IPS DF 6.9 (cell line): ENCODE results near the gene C20orf144.

Experiments
- DNase-seq: peaks from one replicate; pipeline ENCODE4 v3.0.0-alpha.2; 2013; ENCODE audit warnings: low read depth, low spot score
- H3K27ac ChIP-seq: one replicate; pipeline ENCODE4 v1.5.1; 2013; ENCODE audit warnings: low read length, control low read depth
- H3K27me3 ChIP-seq: 2 replicates; pipeline ENCODE4 v1.6.1; 2013; ENCODE audit warnings: mild to moderate bottlenecking, low read length; ENCODE audit not compliant: control insufficient read depth, insufficient read depth
- H3K36me3 ChIP-seq: 2 replicates; pipeline ENCODE4 v1.6.1; 2013; ENCODE audit warnings: low read length; ENCODE audit not compliant: control insufficient read depth, insufficient read depth
- H3K4me1 ChIP-seq: 2 replicates; pipeline ENCODE4 v1.6.1; 2013; ENCODE audit warnings: low read length; ENCODE audit not compliant: control insufficient read depth, insufficient read depth
- H3K4me3 ChIP-seq: 2 replicates; pipeline ENCODE4 v1.5.1; 2013; ENCODE audit warnings: mild to moderate bottlenecking, low read length
- H3K9me3 ChIP-seq: 2 replicates; pipeline ENCODE4 v1.6.1; 2013; ENCODE audit warnings: low read length, inconsistent platforms; ENCODE audit not compliant: control insufficient read depth, insufficient read depth
- WGBS: extraction: QIAGEN DNeasy Blood & Tissue Kit; methylation state at CpG from one replicate; pipeline ENCODE4 v1.1.7; 2013; ENCODE audit warnings: mixed read lengths, missing lambda C conversion rate; ENCODE audit not compliant: insufficient read length, insufficient coverage; 5-methylcytosine and 5-hydroxymethylcytosine counted together

C20orf144 gene

GRCh38 chr20:33672426-33673113 lies 10.4 kb downstream of the C20orf144 start:
- Histone ChIP-seq H3K4me1 (peaks cover 5% of the 10 kb centered on the region), H3K27ac (no peak overlapping the region), H3K36me3 (peaks cover 20% of the 10 kb centered on the region), H3K4me3 (no peak overlapping the region), H3K9me3 (no peaks in the 10 kb centered on the region), H3K27me3 (no peaks in the 10 kb centered on the region)
- no CpG with 5 or more reads among the region's 17 CpGs for WGBS
- DNase-seq = no peak

- H3K27me3 ChIP-seq = no peaks in the 10 kb centered on the region
- H3K4me1 ChIP-seq = peaks cover 5% of the 10 kb centered on the region
- H3K4me3 ChIP-seq = no peak overlapping the region
- no peaks in the 10 kb centered on the region for H3K9me3 ChIP-seq
- H3K27ac ChIP-seq = no peak overlapping the region
- DNase-seq = no peak
- no CpG with 5 or more reads among the region's 4 CpGs for WGBS
- H3K36me3 ChIP-seq = peaks cover 22% of the 10 kb centered on the region
Observed at GRCh38 chr20:33673114-33673409, 10.9 kb downstream of the C20orf144 start.

DNA sequence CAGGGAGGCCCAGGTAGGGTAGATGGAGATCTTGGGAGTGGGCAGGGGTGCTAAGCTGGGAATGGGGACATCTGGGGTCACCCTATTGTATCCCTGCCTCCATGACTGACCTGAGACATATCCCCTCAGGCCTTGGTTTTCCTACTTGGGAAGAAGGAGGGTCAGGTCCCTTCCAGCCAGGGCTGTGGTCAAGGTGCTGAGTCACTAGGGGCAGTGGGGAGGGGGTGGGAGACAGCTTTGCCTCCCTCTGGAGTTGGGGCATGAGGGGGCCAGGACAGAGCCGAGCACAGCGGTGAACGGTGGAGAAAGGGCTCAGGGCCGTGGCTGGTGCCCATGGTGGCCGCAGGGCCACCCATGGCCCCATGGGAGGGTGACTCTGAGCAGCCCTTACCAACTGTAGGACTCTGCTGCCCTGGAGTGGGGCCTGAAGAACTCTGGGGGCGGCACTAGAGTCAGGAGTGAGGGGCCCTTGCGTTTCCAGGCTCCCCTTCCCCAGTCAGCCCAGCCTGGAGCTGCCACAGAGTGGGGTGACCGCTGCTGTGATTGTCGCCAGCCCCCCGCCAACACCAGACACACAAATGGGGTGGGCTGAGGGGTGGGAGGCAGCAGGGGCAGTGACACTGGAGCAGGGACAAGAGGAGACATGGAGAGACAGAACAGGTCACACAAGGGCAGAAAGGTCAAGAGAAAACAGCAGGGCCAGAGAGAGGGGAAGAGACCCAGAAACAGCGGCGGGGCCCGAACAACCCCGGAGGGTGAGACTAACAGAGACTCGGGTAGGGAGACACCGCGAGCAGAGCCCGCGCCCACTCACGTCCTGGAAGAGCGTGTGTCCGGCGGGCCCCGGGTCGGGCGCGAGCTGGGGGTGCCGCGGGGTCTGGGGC lies 11.5 kb downstream of the C20orf144 start:
- Histone ChIP-seq H3K27me3 (no peaks in the 10 kb centered on the region), H3K27ac (no peak overlapping the region), H3K4me3 (peak overlapping the region; percentile 51), H3K36me3 (peaks cover 24% of the 10 kb centered on the region), H3K4me1 (peaks cover 5% of the 10 kb centered on the region), H3K9me3 (no peaks in the 10 kb centered on the region)
- DNase-seq = no peak
- no CpG with 5 or more reads among the region's 29 CpGs for WGBS

GRCh38 chr20:33674294-33675135 lies 12.4 kb downstream of the C20orf144 start, which contains the start of gene NECAB3:
Gene NECAB3 (minus strand): TSS chr20:33674428. CDS start chr20:33674352, 76 bp downstream.
- H3K36me3 ChIP-seq = peaks cover 23% of the 10 kb centered on the region
- WGBS = no CpG with 5 or more reads among the region's 73 CpGs
- H3K9me3 ChIP-seq = no peaks in the 10 kb centered on the region
- no peak for DNase-seq
- H3K27ac ChIP-seq = no peak within 1 kb of the TSS
- no peaks in the 10 kb centered on the region for H3K27me3 ChIP-seq
- H3K4me3 ChIP-seq = peak within 1 kb of the TSS; percentile 51
- peaks cover 5% of the 10 kb centered on the region for H3K4me1 ChIP-seq

GRCh38 chr20:33675136-33675959 lies 13.2 kb downstream of the C20orf144 start:
- peaks cover 32% of the 10 kb centered on the region for H3K36me3 ChIP-seq
- H3K4me3 ChIP-seq = no peak overlapping the region; the same call in 1 of the 2 replicates
- H3K9me3 ChIP-seq = no peaks in the 10 kb centered on the region
- WGBS = no CpG with 5 or more reads among the region's 16 CpGs
- DNase-seq = no peak
- H3K27me3 ChIP-seq = no peaks in the 10 kb centered on the region
- H3K27ac ChIP-seq = no peak overlapping the region
- peaks cover 5% of the 10 kb centered on the region for H3K4me1 ChIP-seq

DNA sequence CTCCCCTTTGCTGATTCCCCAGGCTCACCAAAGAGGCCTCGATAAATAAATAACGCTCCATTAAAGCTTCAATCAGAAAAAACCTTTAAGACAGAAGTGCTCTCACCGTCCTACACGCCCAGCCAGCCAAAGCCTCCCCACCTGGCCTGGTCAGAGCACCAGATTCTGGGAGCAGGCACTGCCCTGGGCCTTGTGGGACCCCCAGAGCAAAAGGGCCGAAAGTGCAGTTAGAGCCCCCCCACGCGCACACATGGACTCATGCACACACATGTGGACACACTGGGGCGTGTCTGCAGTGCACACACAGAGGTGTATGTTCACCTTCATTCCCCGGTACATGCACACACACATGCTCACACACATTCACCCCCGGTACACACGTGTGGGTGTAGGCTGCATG lies 14.0 kb downstream of the C20orf144 start:
- WGBS = no CpG with 5 or more reads among the region's 11 CpGs
- H3K4me3 ChIP-seq = no peak overlapping the region
- peaks cover 5% of the 10 kb centered on the region for H3K4me1 ChIP-seq
- H3K9me3 ChIP-seq = no peaks in the 10 kb centered on the region
- no peak overlapping the region for H3K27ac ChIP-seq
- no peaks in the 10 kb centered on the region for H3K27me3 ChIP-seq
- DNase-seq = no peak
- H3K36me3 ChIP-seq = peaks cover 29% of the 10 kb centered on the region

GRCh38 chr20:33676652-33677645 lies 14.8 kb downstream of the C20orf144 start:
- DNase-seq = no peak
- H3K9me3 ChIP-seq = no peaks in the 10 kb centered on the region
- H3K4me1 ChIP-seq = peaks cover 5% of the 10 kb centered on the region
- no peak overlapping the region for H3K27ac ChIP-seq
- H3K27me3 ChIP-seq = no peaks in the 10 kb centered on the region
- no CpG with 5 or more reads among the region's 31 CpGs for WGBS
- H3K36me3 ChIP-seq = peaks cover 27% of the 10 kb centered on the region
- no peak overlapping the region for H3K4me3 ChIP-seq

- Histone ChIP-seq H3K27me3 (no peaks in the 10 kb centered on the region), H3K9me3 (no peaks in the 10 kb centered on the region), H3K27ac (no peak overlapping the region), H3K36me3 (peaks cover 27% of the 10 kb centered on the region), H3K4me1 (peaks cover 5% of the 10 kb centered on the region), H3K4me3 (no peak overlapping the region)
- WGBS = no CpG with 5 or more reads among the region's 15 CpGs
- DNase-seq = no peak
Observed at GRCh38 chr20:33677991-33678702, 16.0 kb downstream of the C20orf144 start.
